Panc1 (cell line): ENCODE data around the gene MRPS17. TPM values are rescaled to one million over a fixed set of nuclear protein-coding genes. Genes with fewer than 3 reads are reported as not detected.

Experiments used
- ATAC-seq: fragments of 200-7000 bp; cut with Tn5 transposase; 2 replicates; pipeline ENCODE4 v1.9.1; 2020; ENCODE audit warnings: mild to moderate bottlenecking, moderate library complexity
- BruUV-seq: library from RNA; stranded (reverse); fragments of 400-500 nt; replicated peaks from 2 replicates; lab custom pipeline; 2021; lab: Mats Ljungman, UMichigan
- CTCF ChIA-PET: fragments of 300-600 bp; sonication (Branson Sonifier 250); formaldehyde crosslinking; loops from one replicate; lab custom pipeline; 2022; ENCODE audit warnings: antibody characterized with exemption; lab: Charles Lee
- POLR2A ChIA-PET: fragments of 300-600 bp; sonication (Branson Sonifier 250); formaldehyde crosslinking; loops from one replicate; lab custom pipeline; 2022; ENCODE audit warnings: antibody characterized with exemption; lab: Charles Lee
- DNase-seq: peaks from one replicate; pipeline ENCODE4 v3.0.0-alpha.2; 2010; ENCODE audit warnings: low read depth, low spot score
- H3K27ac ChIP-seq: 2 replicates; pipeline ENCODE4 v1.5.1; 2011; ENCODE audit warnings: mild to moderate bottlenecking, low read length, inconsistent platforms
- H3K27me3 ChIP-seq: fragments of 200-500 bp; sonication (Bioruptor generic); 2 replicates; pipeline ENCODE4 v1.6.0; 2014; ENCODE audit warnings: low read length, inconsistent platforms; ENCODE audit not compliant: control insufficient read depth, insufficient read depth
- H3K36me3 ChIP-seq: fragments of 200-500 bp; sonication (Bioruptor generic); 2 replicates; pipeline ENCODE4 v1.5.1; 2014; ENCODE audit warnings: inconsistent platforms, mild to moderate bottlenecking, low read length, moderate library complexity; ENCODE audit not compliant: control insufficient read depth, insufficient read depth
- H3K4me1 ChIP-seq: 2 replicates; pipeline ENCODE4 v1.5.1; 2011; ENCODE audit warnings: inconsistent platforms, mild to moderate bottlenecking, low read length, moderate library complexity; ENCODE audit not compliant: control insufficient read depth, insufficient read depth
- H3K4me3 ChIP-seq, 2 experiments: 2 replicates each; pipeline ENCODE4 v1.5.1; 2011 to 2012; ENCODE audit warnings: low read depth in 2 of 2, low read length in 2 of 2, mild to moderate bottlenecking in 2 of 2, inconsistent platforms in 1 of 2, moderate library complexity in 1 of 2
- H3K9me3 ChIP-seq: fragments of 200-500 bp; sonication (Bioruptor generic); 2 replicates; pipeline ENCODE4 v1.5.1; 2014; ENCODE audit warnings: low read depth, mild to moderate bottlenecking, inconsistent platforms, low read length, moderate library complexity; ENCODE audit not compliant: control insufficient read depth, insufficient read depth
- POLR2AphosphoS5 ChIP-seq: IDR thresholded peaks from 2 replicates; pipeline ENCODE4 v1.6.1; 2012; ENCODE audit warnings: mild to moderate bottlenecking, low read depth, low read length, moderate library complexity
- SIN3A ChIP-seq: IDR thresholded peaks from 2 replicates; pipeline ENCODE4 v1.6.1; 2012; ENCODE audit warnings: low read depth, mild to moderate bottlenecking, low read length, moderate library complexity, borderline replicate concordance; ENCODE audit not compliant: insufficient read depth
- TCF7L2 ChIP-seq: IDR thresholded peaks from 2 replicates; pipeline ENCODE4 v1.6.1; 2011; ENCODE audit warnings: mild to moderate bottlenecking, low read depth, low read length, inconsistent platforms
- in situ Hi-C: cut with HindIII; loops from 2 replicates; pipeline ENCODE4 v1.10.0; 2016; ENCODE audit warnings: low sequenced_read_pairs, low pct_unique_long_range_greater_than_20kb
- intact Hi-C: fragments of 100-400 bp; cut with micrococcal nuclease; formaldehyde crosslinking; loops from one replicate; pipeline ENCODE4 v1.10.0; 2022; ENCODE audit not compliant: unreplicated experiment
- total RNA-seq: library from RNA; stranded (reverse); gene quantifications from one replicate; pipeline ENCODE4 v1.2.1, GENCODE V29; 2021; ENCODE audit not compliant: unreplicated experiment
- TF ChIP-seq, protein P1 (sequence below): fragments of 450-650 bp; IDR thresholded peaks from 2 replicates; pipeline ENCODE4 v1.5.1; 2017; ENCODE audit warnings: mild to moderate bottlenecking
- TF ChIP-seq, protein P2 (sequence below), 2 experiments: IDR thresholded peaks; 2 replicates each; pipeline ENCODE4 v1.6.1; 2011 to 2012; ENCODE audit warnings: low read depth in 2 of 2, control low read depth in 1 of 2, low read length in 1 of 2, mild to moderate bottlenecking in 1 of 2, moderate library complexity in 1 of 2; ENCODE audit not compliant: insufficient read depth in 1 of 2

Gene MRPS17
- total RNA-seq, 1 experiment from 2014 or later, result 28.9 TPM

DNA sequence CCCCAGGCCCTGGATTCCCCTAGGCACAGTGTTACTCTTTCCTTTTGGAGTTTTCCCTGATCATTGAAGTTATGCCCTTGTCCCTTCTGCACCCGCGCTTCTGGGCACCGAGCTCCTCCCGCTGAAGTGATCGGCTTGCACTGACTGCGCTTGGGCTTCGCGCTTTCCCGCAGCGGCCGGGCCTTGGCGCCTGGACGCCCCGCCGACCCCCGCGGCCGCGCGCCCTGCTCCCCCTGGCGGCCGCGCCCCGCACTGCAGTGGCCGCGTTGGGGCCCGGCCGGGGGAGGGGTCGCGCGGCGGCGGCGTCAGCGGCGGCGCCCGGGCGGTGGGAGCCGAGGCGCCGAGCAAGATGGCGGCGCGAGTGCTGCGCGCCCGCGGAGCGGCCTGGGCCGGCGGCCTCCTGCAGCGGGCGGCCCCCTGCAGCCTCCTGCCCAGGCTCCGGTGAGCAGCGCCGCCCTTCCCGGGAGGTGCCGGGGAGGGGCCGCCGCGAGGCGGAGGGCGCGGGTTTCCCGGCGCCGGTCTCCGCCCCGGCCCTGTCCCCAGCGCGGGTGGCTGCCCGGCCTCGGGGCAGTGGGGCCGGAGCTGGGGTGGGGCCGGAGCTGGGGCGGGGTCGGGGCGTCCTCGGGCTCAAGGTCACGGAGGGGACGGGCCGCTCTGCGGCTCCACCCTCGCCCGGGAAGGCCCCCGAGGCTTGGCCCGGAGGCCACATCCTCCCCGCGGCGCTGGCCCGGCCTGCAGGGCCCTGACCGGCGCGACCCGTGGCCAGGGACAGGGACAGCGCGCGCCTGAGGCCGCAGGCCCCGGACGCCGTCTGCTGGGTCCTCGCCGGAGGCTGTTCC, 12.8 kb downstream of the MRPS17 start, which contains the start of gene NIPSNAP2:
Gene NIPSNAP2, plus strand, starts transcription at position 325 of the 839 bp plus-strand sequence. Its CDS starts 25 bp downstream, at position 350.
- CTCF ChIA-PET, result interaction anchor here (0.5 to 1.9 kb wide), 10 partner anchors 78 to 677 kb away, joined by 3 to 11 read pairs (median 4); no protein-coding TSS in a partner anchor
- Histone ChIP-seq H3K27me3 (no peaks in the 10 kb centered on the region), H3K9me3 (no peaks in the 10 kb centered on the region), H3K4me3 (peak within 1 kb of the TSS; percentile 69 to 81), H3K36me3 (no peaks in the 10 kb centered on the region), H3K27ac (peak within 1 kb of the TSS; percentile 95), H3K4me1 (peaks cover 10% of the 10 kb centered on the region)
- no peak for DNase-seq
- POLR2A ChIA-PET, result interaction anchor here (0.5 to 0.9 kb wide), 6 partner anchors 10 to 321 kb away, joined by 3 to 9 read pairs (median 4); no protein-coding TSS in a partner anchor
- in situ Hi-C loops, result no loop called here
- BruUV-seq, result no TSS peak
- ATAC-seq, result peak; percentile 94
- TF ChIP-seq SIN3A (0 out of 2 replicates have a peak, but pooled peaks have one; percentile 37), TCF7L2 (no peak), POLR2AphosphoS5 (peak; percentile 29; the same call in 1 of the 2 replicates)
- TF ChIP-seq, protein P1, sequence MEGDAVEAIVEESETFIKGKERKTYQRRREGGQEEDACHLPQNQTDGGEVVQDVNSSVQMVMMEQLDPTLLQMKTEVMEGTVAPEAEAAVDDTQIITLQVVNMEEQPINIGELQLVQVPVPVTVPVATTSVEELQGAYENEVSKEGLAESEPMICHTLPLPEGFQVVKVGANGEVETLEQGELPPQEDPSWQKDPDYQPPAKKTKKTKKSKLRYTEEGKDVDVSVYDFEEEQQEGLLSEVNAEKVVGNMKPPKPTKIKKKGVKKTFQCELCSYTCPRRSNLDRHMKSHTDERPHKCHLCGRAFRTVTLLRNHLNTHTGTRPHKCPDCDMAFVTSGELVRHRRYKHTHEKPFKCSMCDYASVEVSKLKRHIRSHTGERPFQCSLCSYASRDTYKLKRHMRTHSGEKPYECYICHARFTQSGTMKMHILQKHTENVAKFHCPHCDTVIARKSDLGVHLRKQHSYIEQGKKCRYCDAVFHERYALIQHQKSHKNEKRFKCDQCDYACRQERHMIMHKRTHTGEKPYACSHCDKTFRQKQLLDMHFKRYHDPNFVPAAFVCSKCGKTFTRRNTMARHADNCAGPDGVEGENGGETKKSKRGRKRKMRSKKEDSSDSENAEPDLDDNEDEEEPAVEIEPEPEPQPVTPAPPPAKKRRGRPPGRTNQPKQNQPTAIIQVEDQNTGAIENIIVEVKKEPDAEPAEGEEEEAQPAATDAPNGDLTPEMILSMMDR, result peak; percentile 99
- TF ChIP-seq, protein P2, sequence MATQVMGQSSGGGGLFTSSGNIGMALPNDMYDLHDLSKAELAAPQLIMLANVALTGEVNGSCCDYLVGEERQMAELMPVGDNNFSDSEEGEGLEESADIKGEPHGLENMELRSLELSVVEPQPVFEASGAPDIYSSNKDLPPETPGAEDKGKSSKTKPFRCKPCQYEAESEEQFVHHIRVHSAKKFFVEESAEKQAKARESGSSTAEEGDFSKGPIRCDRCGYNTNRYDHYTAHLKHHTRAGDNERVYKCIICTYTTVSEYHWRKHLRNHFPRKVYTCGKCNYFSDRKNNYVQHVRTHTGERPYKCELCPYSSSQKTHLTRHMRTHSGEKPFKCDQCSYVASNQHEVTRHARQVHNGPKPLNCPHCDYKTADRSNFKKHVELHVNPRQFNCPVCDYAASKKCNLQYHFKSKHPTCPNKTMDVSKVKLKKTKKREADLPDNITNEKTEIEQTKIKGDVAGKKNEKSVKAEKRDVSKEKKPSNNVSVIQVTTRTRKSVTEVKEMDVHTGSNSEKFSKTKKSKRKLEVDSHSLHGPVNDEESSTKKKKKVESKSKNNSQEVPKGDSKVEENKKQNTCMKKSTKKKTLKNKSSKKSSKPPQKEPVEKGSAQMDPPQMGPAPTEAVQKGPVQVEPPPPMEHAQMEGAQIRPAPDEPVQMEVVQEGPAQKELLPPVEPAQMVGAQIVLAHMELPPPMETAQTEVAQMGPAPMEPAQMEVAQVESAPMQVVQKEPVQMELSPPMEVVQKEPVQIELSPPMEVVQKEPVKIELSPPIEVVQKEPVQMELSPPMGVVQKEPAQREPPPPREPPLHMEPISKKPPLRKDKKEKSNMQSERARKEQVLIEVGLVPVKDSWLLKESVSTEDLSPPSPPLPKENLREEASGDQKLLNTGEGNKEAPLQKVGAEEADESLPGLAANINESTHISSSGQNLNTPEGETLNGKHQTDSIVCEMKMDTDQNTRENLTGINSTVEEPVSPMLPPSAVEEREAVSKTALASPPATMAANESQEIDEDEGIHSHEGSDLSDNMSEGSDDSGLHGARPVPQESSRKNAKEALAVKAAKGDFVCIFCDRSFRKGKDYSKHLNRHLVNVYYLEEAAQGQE (IDR thresholded peaks at IDR 0.05; ENCODE audit: insufficient read depth in 1 of 2, low read depth in 2 of 2, low read length in 1 of 2), result 0 out of 4 replicates have a peak, but pooled peaks of 1 of the 2 experiments have one; percentile 29
- intact Hi-C loops, result loop anchor here (5.0 kb wide), 1 partner anchor 322 kb away; no protein-coding TSS in a partner anchor

DNA sequence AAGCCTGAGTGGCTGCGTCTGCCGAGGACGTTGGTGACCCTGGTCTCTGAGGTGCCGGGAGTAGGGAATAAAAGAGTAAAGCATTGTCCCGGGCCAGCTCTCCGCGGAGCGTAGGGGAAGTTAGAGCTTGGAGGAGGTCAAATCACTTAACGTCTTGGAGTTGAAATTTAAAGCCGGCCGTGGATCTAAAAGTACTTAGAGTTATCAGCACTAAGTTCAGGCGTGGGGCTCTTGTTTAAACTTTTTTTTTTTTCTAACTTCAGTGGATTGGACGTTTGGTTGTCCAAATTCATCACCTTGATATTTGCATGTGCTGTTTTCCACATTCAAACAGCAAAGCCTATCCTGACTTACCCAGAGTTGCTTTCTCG, 13.4 kb downstream of the MRPS17 start:
- in situ Hi-C loops (no loop called here), intact Hi-C loops (no loop called here)
- no peak; the same call in 1 of the 2 replicates for TF ChIP-seq POLR2AphosphoS5
- TF ChIP-seq, protein P2 (IDR thresholded peaks at IDR 0.05; ENCODE audit: insufficient read depth in 1 of 2, low read depth in 2 of 2, low read length in 1 of 2), result no peak
- TF ChIP-seq SIN3A, result no peak; the same call in 1 of the 2 replicates
- TF ChIP-seq, protein P1, result no peak
- TF ChIP-seq TCF7L2, result no peak
- ChIA-PET POLR2A (interaction anchor here (0.7 kb wide), 1 partner anchor 89 kb away, joined by 9 read pairs; no protein-coding TSS in a partner anchor), CTCF (interaction anchor here (0.6 to 1.9 kb wide), 3 partner anchors 98 to 324 kb away, joined by 4 to 11 read pairs (median 6); no protein-coding TSS in a partner anchor)
- no peak for ATAC-seq
- peak overlapping the region; percentile 69 to 81 for H3K4me3 ChIP-seq
- no peak for DNase-seq
- no peaks in the 10 kb centered on the region for H3K9me3 ChIP-seq
- H3K36me3 ChIP-seq, result no peaks in the 10 kb centered on the region
- peaks cover 10% of the 10 kb centered on the region for H3K4me1 ChIP-seq
- no peaks in the 10 kb centered on the region for H3K27me3 ChIP-seq
- no TSS peak for BruUV-seq
- peak overlapping the region; percentile 95 for H3K27ac ChIP-seq
